Activated T-helper 1 cell treated with anti-CD3 and anti-CD28 coated beads, Interleukin-2, amount 50 U/mL, for 16 hours (primary cell): ENCODE results near the gene OSBPL6.
A peak's percentile ranks its signal among the peaks of the same experiment; 100 is the strongest.
"Not testable (repeated sequence)": the region's sequence is repeated elsewhere in the genome, so short reads cannot be mapped to it uniquely, and the experiment has no call there.

Experiments used
- DNase-seq, 2 donors: peaks; one replicate each; pipeline ENCODE4 v3.0.0-alpha.2; 2020; ENCODE audit warnings: low read depth in 1 of 2, low spot score in 1 of 2

Gene OSBPL6

DNA sequence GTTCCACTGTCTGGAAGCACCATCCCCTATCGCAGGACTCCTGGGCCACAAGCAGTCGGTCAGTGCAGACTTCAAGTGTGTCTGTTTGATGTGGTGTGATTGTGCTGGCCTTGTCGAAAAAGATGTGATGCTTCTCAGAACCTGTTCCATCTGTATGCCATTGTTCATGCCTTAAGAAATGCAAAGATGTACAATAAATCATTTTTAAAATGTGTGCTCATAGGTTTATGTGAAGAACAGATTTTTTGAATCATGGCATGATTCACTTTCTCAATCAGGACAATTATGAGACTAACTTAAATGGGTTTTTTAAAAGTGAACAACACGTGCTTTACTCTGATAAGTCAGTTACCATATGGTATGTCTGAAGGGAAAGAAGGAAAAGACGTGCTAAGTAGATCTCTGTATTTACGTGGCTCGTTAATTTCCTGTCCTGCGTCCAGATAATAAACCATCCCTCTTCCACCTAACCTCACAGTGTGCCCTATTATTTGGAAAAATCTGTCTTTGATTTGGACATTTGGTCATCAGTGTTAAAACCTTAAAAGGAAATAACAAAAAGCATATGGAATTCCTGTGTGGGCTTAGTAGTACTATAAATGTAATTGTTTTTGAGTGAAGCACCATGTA, 201.7 kb downstream of the OSBPL6 start:
- DNase-seq = no peak

DNA sequence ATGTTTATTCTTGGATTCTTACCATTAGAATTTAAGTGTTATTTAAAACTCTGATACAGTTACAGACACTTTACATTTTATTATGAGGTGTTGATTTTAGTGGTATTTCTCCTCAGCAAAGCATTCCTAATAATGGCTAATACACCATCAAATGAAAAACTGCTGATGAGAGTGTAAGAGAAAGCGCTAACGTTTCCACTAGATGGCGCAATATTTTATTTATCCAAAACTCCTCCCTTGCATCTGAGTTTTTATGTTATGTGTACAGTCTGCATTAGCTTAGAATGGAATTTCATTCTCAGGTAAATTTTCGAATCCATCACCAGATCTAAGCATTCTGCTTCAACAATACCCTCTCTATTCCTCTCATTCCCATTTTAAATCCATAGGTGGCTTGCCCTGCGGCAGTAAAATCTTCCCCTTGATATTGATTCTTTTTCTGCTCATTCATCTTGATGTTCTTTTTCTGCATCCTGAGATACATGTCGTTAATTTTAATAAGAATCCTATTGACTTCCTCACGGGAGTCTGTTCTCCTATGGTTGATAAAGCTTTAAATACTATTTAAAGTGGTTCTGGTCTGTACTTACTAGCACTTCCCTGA, 202.8 kb downstream of the OSBPL6 start:
- DNase-seq = no peak

DNA sequence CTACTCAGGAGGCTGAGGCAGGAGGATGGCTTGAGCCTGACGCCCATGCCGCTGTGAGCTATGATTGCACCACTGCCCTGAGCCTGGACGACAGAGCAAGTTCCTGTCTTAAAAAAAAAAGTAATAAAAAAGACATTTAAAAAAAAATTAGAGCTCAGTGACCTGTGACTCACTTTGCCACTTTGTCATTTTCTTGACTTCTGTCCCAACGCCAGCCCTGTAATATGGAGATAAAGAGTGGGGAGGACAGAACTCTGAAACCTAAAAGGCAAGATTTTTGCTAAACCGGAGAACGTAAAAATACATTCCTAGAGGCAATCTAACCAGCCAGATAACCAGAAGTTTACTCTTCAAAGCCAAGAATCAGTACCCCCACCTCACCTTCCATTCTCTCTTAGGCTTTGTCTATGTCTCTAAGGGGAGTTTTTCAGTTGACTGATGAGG, 207.7 kb downstream of the OSBPL6 start:
- DNase-seq = no peak

DNA sequence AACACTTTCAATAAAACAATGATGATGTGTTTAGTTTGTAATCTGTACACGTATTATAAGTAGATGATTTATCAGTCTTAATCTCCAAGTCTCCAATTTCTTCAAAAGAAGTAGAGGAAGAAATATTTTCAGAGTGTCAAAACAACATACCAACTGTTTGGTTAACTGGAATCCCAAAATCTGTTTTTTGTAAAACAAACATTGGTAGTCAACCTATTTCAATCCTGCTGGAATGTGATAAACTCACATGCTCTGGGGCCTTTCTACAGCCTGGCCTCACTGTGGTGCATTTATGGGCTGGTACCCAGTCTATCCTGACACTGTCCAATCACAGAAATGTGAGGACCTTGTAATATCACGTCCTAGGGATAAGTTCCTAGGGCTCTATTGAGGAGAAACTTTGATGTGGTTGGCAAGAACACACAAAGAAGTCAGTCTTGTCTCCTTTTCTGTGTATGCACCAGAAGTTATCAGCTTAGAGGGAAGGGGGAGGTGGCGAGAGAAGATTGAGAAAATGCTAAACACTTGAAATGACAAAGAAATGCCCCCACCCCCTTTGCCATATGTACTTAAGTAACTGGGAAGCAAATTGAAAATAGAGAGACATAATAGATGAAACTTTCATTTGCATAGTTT, 209.5 kb downstream of the OSBPL6 start:
- DNase-seq = no peak

DNA sequence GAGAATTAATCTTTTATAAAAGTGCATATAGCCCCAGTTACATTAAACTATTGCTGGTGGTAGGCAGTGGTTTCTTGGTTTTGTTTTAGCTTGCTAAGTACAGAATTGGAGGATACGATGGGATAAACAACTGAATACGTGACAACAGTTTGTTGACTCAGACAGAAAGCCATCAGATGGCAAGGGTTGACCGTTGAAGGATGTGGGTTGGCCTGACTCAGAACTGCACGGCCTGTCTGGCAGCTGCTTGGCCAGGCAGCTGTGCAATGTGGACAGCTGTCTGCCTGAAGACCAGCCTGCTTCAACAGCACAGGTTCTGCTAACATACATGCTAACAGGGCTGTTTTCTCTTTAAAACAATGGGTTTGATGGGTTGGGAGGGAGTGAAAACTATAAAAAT, 210.1 kb downstream of the OSBPL6 start:
- DNase-seq = no peak

DNA sequence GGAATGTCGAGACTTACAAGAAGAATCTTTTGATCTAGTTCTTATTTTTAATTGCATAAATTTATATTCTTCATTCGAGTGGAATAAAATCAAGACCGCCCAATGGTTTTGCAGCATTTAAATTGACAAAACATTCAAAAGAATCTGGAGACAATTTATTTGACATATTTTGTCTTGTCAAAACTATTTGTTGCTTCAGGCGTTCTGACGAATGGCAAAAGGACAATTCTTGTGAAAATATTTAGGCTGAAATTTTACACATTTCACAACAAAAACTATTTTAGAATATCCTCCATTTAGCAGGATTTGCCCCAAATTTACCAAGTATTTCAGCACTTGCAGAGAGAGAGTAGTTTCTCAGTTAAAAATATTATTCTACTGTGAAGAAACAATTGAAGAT, 214.9 kb downstream of the OSBPL6 start:
- no peak for DNase-seq

DNA sequence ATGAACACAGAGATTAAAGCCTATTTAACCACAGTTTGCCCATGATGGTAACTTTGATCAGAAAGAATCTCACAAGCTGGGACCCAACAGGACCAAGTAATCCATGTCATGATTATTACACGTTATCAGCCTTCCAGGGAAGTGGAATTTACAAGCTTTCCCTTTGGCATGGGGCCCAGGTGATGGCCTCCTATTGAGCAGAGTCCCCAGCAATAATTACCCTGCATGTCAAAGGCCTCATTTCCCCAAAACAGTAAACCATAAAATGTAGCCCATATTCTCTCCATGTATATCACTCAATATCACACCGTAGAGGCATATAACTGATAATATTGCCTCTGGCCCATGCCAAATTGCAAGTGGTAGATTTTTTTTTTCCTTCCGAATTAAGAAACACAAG, 217.7 kb downstream of the OSBPL6 start:
- DNase-seq = no peak

DNA sequence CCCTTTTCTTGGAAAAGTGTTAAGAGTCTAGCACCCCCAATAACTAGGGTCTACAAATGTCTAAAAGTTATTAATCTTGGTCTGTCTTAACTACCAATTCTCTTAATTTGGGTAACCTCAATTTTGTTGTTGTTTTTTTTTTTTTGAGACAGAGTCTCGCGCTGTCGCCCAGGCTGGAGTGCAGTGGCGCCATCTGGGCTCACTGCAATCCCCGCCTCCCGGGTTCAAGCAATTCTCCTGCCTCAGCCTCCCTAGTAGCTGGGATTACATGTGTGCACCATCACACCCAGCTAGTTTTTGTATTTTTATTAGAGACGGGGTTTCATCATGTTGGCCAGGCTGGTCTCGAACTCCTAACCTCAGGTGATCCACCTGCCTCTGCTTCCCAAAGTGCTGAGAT, 218.1 kb downstream of the OSBPL6 start:
- not testable (repeated sequence) for DNase-seq

DNA sequence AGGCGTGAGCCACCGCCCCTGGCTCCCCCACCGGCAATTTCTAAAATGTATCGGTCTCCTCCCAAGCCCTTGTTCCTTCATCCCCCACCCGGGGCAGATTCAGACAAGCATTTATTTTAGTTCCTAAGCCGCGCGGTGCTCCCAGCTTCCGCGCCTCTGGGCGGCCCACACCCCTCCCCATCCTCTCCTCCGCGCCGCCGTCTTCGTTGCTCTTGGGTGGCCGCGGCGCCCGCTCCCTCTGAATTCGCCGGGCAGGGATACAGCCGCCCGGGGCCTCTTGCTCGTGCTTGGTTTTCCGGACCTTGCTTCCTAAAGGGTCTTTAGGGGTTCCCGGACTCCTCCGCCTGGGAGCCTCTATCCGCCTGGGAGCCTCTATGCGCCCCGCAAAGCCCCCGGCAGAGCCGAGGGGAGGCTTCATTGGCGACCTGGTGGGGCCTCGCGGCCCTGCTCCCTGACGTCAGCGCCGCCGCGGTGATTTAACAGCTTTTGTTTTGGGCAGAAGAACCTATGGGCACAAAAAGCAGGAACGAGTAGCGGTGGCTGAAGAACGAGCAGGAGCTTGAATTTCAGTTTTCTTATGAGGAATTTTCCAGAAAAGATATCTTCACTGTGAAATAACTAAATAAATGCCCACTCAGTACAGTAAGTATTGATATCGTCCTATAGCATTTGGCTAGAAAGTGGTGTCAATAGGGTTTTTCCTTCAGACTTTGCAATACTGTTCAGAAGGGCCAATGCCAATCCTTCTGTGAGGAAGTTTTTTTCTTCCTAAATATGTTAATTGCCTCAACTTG, 219.4 kb downstream of the OSBPL6 start:
- DNase-seq = peak; percentile 48 to 51

DNA sequence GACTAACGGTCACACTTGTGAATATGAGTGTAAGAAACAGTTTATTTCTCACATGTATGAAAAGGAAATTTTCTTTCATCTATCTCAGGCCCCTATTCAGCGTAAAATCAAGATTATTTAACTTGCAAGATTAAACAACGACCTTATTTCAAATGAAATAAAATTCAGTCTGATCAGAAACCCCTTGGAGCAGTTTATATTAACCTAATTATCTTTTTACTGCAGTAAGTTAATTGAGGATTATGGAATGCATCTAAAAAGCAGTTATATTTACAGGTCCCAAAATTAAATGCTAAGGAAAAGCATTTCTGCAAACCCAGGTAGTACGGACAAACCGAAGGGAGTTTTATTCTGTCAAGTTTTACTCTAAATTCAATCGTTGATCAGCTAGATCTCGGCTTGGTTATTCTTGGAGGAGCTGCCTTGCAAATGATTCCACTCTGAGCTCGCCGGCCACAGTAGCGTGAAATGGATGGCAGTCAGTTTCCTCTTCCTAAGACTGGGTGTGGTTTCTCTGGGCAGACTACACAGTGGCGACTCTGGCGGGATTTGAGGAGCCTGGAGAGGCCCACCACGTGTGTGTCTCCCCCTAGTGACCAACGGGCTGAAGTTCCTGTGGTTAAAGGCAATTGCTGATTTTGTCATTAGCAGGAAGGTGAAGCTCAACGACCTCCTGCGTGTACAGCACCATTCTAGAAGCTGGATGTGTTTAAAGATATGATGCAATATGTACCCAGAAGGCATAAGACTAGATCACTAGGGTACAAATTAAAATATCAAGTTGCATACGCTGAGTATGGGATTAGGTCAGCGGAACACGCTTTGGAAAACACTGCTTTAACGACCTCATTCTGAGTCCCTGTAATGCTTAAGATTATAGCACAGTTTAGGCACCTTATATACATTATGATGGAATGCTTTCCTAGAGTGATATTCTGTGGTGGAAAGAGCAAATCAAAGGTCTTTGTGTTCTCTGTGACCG, 220.2 kb downstream of the OSBPL6 start:
- DNase-seq = peak; percentile 37 to 58

DNA sequence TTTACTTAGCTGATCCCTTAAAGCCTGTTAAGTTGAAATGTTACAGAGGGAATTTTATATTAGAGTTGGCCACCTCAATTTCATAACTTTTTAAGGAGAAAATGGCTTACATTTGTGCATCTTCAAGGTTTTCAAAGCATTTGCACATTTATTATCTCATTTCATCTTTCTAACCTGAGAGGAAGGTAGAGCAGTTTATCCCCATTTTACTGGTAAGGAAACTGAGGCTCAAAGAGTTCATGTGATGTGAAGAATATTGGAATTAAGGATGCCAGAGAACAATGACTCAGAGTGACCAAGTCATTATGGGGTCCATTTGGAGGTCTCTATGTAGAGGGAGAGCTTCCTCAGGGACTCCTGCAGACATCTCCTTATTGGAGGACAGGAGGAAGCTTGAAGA, 221.7 kb downstream of the OSBPL6 start:
- DNase-seq = no peak

DNA sequence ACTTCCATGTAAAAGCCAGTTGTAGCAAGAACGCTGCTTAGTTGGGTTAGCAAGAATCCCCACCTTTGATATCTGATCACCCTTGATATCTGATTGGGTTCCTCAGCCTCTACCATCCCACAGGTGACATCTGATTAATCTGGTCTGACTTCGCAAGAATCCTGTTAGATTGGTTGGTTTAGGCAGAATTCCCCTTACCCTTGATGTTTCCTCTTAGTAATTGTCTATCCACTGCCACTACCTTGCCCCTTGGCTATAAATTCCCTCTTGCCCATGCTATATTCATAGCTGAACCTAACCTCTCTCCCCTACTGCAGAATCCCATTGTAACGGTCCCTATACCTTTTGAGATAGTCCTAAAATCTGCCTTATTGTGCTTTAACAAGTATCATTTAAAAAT, 223.6 kb downstream of the OSBPL6 start:
- DNase-seq = no peak

DNA sequence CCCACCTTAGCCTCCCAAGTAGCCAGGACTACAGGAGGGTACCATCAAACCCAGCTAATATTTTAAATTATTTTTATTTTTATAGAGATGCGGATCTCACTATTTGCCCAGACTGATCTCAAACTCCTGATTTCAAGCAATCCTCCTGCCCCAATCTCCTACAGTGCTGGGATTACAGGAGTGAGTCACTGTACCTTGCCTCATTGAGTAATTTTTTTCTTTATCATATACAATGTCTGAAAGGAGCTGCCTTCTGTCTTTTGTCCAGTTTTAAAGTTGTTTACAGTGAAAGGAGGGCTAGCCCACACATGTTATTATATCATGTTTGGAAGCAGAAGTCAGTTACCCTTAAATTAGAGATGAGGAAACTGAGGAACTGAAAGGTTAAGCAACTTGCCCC, 224.1 kb downstream of the OSBPL6 start:
- no peak for DNase-seq

DNA sequence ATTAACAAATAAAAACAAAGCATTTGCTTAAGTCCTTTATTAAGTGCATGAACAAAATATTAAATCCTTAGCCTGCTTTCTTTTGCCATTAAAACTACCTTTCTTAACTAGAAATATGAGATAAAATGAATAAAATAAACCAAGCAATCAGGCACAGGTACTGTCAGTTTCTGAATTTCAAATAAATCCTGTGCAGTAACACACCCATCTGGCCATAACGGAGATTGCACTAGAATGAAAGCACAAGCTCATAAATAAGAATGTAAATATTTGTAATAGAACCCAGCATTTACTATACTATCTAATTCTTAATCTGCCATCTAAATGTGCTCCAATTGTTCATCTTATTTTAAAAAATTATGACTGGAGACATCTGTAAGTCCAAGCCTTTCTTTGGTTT, 224.8 kb downstream of the OSBPL6 start:
- DNase-seq = no peak

DNA sequence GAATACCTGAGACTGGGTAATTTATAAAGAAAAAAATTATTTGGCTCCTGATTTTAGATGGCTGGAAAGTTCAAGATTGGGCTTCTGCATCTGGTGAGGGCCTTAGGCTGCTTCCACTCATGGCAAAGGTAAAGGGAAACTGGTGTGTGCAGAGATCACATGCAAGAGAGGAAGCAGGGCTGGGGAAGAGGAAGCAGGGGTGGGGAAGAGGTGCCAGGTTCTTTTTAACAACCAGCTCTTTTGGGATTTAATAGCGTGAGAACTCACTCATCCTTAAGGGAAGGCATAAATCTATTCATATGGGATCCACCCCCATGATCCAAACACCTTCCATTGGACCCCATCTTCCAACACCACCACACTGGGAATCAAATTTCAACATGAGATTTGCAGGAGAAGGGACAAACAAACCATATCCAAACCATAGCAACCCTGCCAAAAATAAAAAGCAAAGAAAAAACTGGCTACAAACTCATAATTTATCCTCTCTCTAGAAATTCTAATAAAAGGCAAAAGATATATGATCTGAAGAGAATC, 226.2 kb downstream of the OSBPL6 start:
- no peak for DNase-seq

DNA sequence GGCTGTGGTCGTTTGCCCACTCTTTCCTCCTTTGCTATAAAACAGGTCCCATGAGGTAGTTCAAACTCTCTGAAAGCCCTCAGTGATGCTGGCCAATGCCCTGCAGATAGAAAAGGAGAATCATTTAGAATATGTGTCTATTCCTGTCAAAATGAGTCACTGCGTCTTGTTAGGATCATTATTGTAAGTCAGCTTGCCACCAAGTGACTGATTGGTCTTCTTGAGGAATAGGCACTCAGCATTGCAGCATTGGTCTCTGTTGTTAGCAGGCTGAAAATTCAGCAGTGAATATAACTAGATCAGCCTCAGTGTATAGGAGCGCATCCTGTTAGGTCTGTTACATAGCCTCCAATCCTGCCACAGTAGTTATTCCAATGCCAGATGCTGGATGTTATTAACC, 227.8 kb downstream of the OSBPL6 start:
- no peak for DNase-seq

DNA sequence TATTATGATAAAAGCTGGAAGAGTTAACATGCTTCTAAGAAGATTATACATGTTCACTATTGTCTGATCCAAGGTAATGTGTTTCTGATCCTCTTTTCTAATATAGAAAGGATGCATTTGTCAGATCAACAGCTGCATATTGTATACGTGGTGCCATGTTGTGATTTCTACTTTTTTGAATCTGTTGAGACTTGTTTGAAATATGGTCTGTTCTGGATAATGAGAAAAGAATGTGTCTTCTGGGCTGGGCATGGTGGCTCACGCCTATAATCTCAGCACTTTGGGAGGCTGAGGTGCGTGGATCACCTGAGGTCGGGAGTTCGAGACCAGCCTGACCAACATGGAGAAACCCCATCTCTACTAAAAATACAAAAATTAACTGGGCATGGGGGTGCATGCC, 229.4 kb downstream of the OSBPL6 start:
- DNase-seq = not testable (repeated sequence)

DNA sequence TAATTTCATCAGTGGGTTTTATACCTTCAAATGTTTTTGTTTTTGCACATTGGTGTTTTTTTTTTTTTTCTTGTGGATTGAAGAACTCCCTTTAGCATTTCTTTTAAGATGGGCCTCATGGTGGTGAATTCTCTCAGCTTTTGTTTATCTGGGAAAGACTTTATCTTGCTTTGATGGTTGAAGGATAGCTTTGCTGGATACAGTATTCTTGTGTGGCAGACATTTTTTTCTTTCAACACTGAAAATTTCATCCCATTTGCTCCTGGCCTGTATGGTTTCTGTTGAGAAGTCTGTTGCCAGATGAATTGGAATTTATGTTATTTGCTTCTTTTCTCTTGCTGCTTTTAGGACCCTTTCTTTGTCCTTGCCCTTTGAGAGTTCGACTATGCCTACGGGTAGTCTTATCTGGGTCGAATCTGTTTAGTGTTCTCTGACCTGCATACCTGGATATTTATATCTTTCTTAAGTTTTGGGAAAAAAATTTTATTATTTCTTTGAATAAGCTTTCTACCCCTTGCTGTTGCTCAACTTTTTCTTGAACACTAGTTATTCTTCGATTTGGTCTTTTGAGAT, 231.0 kb downstream of the OSBPL6 start:
- DNase-seq = no peak

DNA sequence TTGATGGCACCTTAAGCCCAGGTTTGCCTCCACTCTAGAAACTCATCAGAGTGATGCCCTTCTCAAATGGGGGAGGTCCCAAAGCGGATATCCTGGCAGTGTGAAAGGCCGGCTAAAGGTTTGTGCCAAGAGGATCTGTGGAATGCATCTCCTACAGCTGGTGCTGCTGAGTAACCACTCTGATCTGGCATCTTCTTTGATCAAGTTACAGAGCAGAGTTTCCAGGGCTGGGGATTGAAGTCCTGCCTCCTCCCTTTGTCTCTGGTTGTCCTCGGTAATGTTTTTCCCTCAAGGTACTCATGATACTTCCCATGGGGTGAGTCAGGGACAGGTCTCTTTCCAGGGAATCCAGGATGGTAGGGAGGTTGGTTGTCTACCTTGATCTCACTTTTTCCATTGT, 232.1 kb downstream of the OSBPL6 start:
- DNase-seq = no peak

DNA sequence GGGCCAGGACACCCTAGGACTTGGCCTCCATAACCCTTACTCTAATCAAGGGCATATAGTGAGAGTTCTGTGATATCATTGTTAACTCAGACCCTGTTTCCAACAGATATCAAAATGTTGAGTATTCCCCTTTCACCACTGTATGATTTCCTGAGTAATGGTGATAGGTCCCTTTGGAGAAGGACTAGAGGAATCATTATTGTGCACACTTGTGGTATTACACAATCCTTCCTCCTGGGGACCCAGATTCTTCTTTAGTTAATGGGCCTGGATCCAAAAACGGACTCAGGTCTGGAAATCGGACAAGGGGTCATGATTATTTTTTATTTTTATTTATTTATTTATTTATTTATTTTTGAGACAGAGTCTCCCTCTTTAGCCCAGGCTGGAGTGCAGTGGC, 233.1 kb downstream of the OSBPL6 start:
- DNase-seq = no peak
